ENCODE measurements around the gene KRTAP10-10. TPM values are rescaled to one million over a fixed set of nuclear protein-coding genes. Genes with fewer than 3 reads are reported as not detected.
"Not testable (repeated sequence)": the region's sequence is repeated elsewhere in the genome, so short reads cannot be mapped to it uniquely, and the experiment has no call there.

Gene KRTAP10-10
- polyA plus RNA-seq, 1 donor, result not detected

GRCh38 chr21:44627181-44627822 is 9.9 kb upstream of the KRTAP10-10 start:
- not testable (repeated sequence) for DNase-seq

GRCh38 chr21:44627831-44628233 is 9.3 kb upstream of the KRTAP10-10 start:
- DNase-seq, result not testable (repeated sequence)

DNA sequence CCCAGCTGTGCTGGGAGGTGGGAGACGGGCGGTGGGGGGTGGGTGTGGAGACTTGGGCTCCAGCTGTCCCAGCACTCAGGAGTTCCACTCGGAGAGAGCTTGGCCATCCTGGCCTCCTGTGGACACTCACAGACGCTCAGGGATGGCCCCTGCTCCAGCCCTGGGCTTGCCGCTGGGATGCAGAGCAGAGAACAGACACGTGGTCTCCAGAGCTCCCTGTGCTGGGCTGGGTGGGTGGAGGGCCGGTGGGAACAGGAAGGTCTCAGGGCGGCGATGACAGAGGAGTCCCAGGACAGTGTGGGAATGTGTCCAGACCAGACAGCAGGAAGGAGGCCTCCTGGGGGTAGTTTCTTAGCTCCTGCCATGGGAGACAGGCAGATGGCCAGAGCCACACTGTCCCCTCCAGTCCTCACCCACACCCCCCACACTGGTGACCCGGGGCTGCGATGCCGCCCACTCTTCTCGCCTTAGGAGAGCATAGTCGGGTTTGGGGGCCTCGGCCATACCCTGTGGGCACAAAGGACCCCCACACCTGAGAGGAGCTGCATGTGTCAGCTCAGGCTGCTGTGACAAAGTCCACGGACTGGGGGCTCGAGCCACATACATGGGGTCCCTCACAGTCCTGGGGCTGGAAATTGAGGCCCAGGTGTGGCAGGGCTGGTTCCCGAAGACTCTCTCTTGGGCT is 8.3 kb upstream of the KRTAP10-10 start:
- DNase-seq, result no peak

DNA sequence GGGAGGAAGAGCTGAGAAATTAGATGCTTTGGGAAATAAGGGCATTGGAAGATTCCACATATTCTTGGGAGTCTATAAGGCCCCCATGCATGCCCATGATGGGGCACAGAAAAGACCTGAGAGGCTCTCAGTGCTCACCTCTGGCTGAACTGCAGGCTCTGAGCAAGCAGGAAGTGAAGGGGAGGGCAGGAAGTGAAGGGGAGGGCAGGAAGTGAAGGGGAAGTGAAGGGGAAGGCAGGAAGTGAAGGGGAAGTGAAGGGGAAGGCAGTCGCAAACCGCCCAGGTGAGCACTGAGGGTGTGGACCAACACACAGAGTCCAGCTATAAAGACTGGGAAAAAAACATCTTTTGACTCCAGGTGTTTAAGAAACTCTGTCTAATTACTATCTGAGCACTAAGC is 6.7 kb upstream of the KRTAP10-10 start:
- DNase-seq, result no peak

DNA sequence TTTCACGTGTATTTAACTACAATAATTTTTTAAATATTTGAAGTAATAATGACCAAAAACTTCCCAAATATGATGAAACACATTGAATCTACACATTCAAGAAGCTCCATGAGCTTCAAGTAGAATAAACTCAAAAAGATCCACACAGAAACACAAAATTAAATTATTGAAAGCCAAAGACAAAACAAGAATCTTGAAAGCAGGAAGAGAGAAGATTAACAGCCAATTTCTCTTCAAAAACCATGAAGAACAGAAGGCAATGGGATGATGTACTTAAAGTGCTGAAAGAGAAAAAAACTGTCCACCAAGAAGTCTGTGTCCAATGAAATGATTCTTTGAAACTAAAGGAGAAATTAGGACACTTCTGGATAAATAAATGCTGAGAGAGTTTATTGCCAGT is 5.1 kb upstream of the KRTAP10-10 start:
- DNase-seq, result no peak

GRCh38 chr21:44636209-44637017 is 743 bp upstream of the KRTAP10-10 start:
- no peak for DNase-seq

GRCh38 chr21:44637851-44638348 is 744 bp downstream of the KRTAP10-10 start:
- not testable (repeated sequence) for DNase-seq

GRCh38 chr21:44638506-44639330 is 1.6 kb downstream of the KRTAP10-10 start:
- DNase-seq, result not testable (repeated sequence)

- no peak for DNase-seq
Measured at GRCh38 chr21:44639331-44639655, 2.1 kb downstream of the KRTAP10-10 start.

- DNase-seq, result no peak
Measured at GRCh38 chr21:44640761-44641160, 3.6 kb downstream of the KRTAP10-10 start.

DNA sequence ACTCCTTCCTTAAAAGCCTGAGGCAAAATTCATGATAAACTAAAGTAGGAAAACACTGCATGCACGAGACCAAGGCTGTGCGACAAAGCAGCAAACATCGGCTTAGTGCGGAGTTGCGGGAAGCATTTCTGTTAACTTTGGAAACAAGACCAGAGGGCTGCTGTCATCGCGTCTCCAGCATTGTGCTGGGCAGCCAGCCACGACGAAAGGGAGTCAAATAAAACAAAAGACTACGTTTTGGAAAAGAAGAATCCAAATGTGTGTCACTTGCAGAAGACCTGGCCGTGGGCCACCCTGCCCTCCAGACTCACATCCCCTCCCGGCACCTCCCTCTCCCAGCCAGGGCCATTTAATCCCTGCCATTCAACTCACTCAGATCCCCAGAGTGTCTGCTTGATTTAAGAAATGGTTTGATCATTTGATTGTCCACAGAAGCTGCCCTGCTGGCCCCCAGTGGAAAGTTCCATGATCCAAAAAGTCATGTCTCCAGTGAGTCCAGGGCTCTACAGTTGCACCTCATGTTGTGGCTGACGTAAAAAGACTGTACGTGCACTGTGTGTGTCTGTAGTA is 6.7 kb downstream of the KRTAP10-10 start:
- no peak for DNase-seq

DNA sequence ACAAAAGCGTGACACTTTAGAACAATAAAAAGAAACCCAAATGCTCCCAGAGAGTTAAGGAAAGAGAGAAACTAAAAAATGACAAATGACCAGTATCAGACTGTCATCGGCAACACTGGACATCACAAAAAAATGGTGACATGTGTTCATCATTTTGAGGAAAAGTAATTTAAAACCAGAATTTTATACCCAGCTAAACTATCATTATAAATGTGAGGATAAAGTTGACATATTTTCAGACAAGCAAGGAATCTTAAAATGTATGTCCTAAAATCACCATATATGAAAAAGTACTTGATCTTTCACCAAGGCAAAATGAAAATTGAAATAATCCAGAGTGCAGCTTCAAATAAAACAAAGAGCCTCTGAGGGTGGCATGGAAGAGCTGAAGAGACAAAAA is 7.7 kb downstream of the KRTAP10-10 start:
- no peak for DNase-seq

- DNase-seq, result not testable (repeated sequence)
Measured at GRCh38 chr21:44646366-44647221, 9.4 kb downstream of the KRTAP10-10 start, which contains the start of gene KRTAP10-11. Gene KRTAP10-11 (plus strand): TSS chr21:44646414. CDS start chr21:44646459, 45 bp downstream.

DNA sequence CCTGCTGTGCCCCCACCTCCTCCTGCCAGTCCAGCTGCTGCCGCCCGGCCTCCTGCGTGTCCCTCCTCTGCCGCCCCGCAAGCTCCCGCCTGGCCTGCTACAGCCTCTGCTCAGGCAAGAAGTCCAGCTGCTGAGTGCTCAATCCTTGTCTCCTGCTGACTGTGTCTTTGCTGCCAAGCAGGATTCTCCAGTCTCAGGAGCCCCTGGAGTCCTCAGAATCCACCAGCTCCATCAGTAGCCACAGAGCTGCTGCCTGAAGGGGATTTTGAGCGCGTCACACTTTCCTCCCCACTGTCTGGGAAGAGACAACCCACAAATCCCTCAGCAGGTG is 10.0 kb downstream of the KRTAP10-10 start:
- DNase-seq, result no peak

- no peak for DNase-seq
Measured at GRCh38 chr21:44648557-44649311, 11.6 kb downstream of the KRTAP10-10 start.

GRCh38 chr21:44649521-44650100 is 12.5 kb downstream of the KRTAP10-10 start:
- no peak for DNase-seq

- no peak for DNase-seq
Measured at GRCh38 chr21:44650265-44650972, 13.3 kb downstream of the KRTAP10-10 start.

DNA sequence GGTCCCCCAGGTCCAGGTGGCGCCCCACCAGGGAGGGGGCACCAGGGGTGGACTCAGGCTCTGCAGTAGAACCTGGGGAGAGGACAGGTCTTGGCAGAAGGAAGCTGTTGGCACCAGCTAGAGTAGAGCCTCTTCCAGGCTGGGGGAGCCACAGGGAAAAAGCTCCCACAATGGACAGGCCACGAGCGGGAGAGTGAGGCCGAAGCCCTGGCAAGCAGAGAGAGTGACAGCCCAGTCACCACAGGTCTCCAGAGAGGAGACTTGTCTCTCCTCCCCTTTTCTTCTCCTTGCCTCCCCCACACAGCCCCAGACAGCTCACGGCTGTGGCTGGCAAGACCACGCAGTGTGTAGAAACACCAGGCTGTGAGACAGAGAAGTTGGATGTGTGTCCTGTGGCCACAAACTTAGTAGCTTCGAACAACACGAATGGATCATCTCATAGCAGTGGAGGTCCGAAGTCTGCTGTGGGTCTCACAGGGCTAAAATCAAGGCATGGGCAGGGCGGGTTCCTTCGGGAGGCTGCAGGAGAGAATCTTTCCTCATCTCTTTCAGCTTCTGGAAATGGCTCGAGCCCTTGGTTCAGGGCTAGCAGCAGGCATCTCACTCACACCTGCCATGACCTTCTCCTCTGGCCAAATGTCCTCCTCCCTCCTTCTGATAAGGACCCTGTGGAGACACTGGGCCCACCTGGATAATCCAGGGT is 14.0 kb downstream of the KRTAP10-10 start:
- no peak for DNase-seq

GRCh38 chr21:44653123-44653522 is 16.0 kb downstream of the KRTAP10-10 start:
- no peak for DNase-seq

All from hindlimb muscle (tissue), 1 donor.